Transverse colon (tissue), 4 donors: Measurements from ENCODE around the gene CHID1. TPM values are rescaled to one million over a fixed set of nuclear protein-coding genes. Genes with fewer than 3 reads are reported as not detected.

Experiments
- DNase-seq: peaks from one replicate; pipeline ENCODE4 v3.0.0-alpha.2; 2019
- H3K27ac ChIP-seq, 4 donors: fragments of 200-600 bp; sonication (generic); 2 replicates each; pipeline ENCODE4 v1.5.1; 2016 to 2018; ENCODE audit warnings: inconsistent platforms in 4 of 4
- H3K27me3 ChIP-seq: fragments of 200-600 bp; sonication (generic); 2 replicates; pipeline ENCODE4 v1.5.1; 2017; ENCODE audit warnings: inconsistent platforms
- H3K36me3 ChIP-seq, 4 donors: fragments of 200-600 bp; sonication (generic); 2 replicates each; pipeline ENCODE4 v1.5.1; 2017 to 2019; ENCODE audit warnings: inconsistent platforms in 4 of 4
- H3K4me1 ChIP-seq, 4 donors: fragments of 200-600 bp; sonication (generic); 2 replicates each; pipeline ENCODE4 v1.5.1; 2017 to 2020; ENCODE audit warnings: inconsistent platforms in 4 of 4
- H3K4me3 ChIP-seq, 4 donors: fragments of 200-600 bp; sonication (generic); 1 replicate in 1 of 4; 2 replicates in 3 of 4; pipeline versions ENCODE4 v1.5.1 to v1.6.1; 2017 to 2019; ENCODE audit warnings: inconsistent platforms in 4 of 4
- H3K9me3 ChIP-seq, 2 donors: fragments of 200-600 bp; sonication (generic); 2 replicates each; pipeline ENCODE4 v1.5.1; 2017 to 2019; ENCODE audit warnings: inconsistent platforms in 2 of 2
- CTCF ChIP-seq, 5 experiments: fragments of 200-600 bp in 3 of 5; fragments of 450-650 bp in 2 of 5; sonication (generic) in 3 of 5; IDR thresholded peaks; 1 replicate in 2 of 5; 2 replicates in 3 of 5; pipeline ENCODE4 v1.5.1; 2016 to 2017; ENCODE audit warnings: antibody characterized with exemption in 5 of 5, inconsistent platforms in 3 of 5, mild to moderate bottlenecking in 2 of 5, moderate library complexity in 1 of 5
- EP300 ChIP-seq: sonication (generic); formaldehyde crosslinking; IDR thresholded peaks from one replicate; pipeline ENCODE4 v1.6.1; 2017; ENCODE audit warnings: antibody characterized with exemption, low read depth
- POLR2A ChIP-seq: fragments of 450-650 bp; IDR thresholded peaks from one replicate; pipeline ENCODE4 v1.6.1; 2016; ENCODE audit warnings: antibody characterized with exemption, mild to moderate bottlenecking, moderate library complexity
- POLR2AphosphoS5 ChIP-seq, 3 donors: sonication (generic); formaldehyde crosslinking; IDR thresholded peaks; one replicate each; pipeline ENCODE4 v1.6.1; 2016; ENCODE audit warnings: antibody characterized with exemption in 3 of 3
- WGBS, 2 donors: methylation state at CpG; one replicate each; pipeline ENCODE4 v1.1.5; 2018; ENCODE audit warnings: low coverage in 1 of 2; 5-methylcytosine and 5-hydroxymethylcytosine counted together
- in situ Hi-C, 4 donors: fragments of 200-750 bp; cut with MboI; loops; one replicate each; pipeline versions ENCODE4 v1.15.0 to v1.15.1; 2017; ENCODE audit warnings: low sequenced_read_pairs in 3 of 4, low pct_ligation_motif_present in 1 of 4, low pct_unique_long_range_greater_than_20kb in 1 of 4
- intact Hi-C: fragments of 100-400 bp; cut with DNase I; formaldehyde crosslinking; loops from one replicate; pipeline ENCODE4 v1.15.1; 2023; ENCODE audit warnings: low total_unique reads
- total RNA-seq, 4 donors: library from RNA; depleted of rRNA; stranded (reverse); fragments of >200 nt; gene quantifications; one replicate each; pipeline ENCODE4 v1.1.0, GENCODE V29; 2016

The CHID1 gene
- total RNA-seq, 4 donors from 2014 or later, result 15.3 to 58.2 (median 41.4) TPM

DNA sequence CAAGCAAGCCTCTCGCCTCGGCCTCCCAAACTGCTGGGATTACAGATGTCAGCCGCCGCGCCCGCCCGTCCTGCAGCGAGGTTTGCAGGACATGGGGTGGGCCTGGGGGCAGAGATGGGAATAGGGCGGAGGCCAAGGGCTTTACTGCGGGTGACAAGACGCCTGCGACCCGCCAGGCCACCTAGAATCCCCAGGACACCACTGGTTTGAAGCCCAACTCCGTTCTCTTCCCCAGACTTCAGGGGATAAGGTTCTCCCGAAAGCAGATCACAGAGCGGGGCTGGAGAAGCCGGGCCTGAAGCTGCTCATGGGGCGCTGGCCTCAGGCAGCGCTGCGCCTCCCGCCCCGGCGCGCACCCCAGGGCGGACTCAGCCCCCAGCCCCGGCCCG, 68.6 kb downstream of the CHID1 start:
- H3K4me1 ChIP-seq, result peaks cover 21 to 82% (median 55%) of the 10 kb centered on the region in 4 donors
- intact Hi-C loops, result loop anchor here (5.0 kb wide), 1 partner anchor 1920 kb away; no protein-coding TSS in a partner anchor

DNA sequence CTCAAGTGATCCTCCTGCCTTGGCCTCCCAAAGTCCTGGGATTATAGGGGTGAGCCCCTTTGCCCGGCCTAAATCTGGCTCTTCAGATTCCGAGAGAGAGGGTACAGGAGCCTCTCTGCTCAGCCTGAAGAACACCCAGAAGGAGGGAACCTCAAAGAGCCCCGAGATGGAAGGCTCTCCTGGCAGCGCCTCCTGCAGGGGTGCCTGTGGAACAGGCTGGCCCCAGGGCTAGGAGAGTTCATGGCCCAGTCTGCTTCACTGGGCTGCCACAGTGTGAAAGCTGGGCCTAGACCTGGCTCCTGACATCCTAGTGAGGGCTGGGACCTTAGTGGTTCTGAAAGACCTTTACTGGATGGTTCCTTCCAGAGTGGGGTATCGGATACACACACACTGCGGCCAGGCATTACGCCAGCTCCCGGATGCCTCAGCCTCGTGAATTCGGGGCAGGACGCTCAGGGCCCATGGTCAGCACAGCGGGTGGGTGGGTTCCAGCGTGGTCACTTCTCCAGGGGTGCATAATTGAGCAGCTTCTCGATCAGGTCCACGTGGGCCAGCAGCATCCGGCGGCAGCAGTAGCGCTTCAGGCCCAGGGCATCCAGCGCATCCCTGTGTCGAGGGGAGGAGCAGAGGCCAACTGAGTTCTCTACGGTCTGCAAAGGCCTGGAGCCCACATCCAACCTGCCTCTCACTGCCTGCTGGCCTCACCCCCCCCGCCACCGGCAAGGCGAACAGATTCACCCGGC, 70.6 kb downstream of the CHID1 start:
- in situ Hi-C loops, result no loop called here
- intact Hi-C loops, result loop anchor here (5.0 kb wide), 1 partner anchor 1922 kb away; no protein-coding TSS in a partner anchor
- Histone ChIP-seq H3K4me3 (no peak overlapping the region), H3K36me3 (peaks cover 0 to 16% (median 6%) of the 10 kb centered on the region in 4 donors), H3K27me3 (peaks cover 11% of the 10 kb centered on the region), H3K27ac (peak overlapping the region in 1 of 4 donors; percentile 91), H3K4me1 (peaks cover 23 to 88% (median 60%) of the 10 kb centered on the region in 4 donors), H3K9me3 (no peaks in the 10 kb centered on the region)
- 80 to 83% methylated on average over 3 to 20 of the region's 25 CpGs for WGBS, 2 donors
- TF ChIP-seq EP300 (no peak), CTCF (IDR thresholded peaks at IDR 0.05) (peak in 3 of 5 experiments; percentile 11 to 27 (median 13)), POLR2A (peak; percentile 5), POLR2AphosphoS5 (IDR thresholded peaks at IDR 0.05) (no peak)
- DNase-seq, result no peak

More for the DNA sequence above, 68.6 kb downstream of the CHID1 start:
- Histone ChIP-seq H3K27me3 (peaks cover 11% of the 10 kb centered on the region), H3K9me3 (no peaks in the 10 kb centered on the region), H3K27ac (peak overlapping the region; percentile 88 to 94 (median 90)), H3K36me3 (peaks cover 0 to 16% (median 6%) of the 10 kb centered on the region in 4 donors), H3K4me3 (peak overlapping the region; percentile 62 to 98 (median 83))
- 0 to 1% methylated on average over 7 to 25 of the region's 27 CpGs for WGBS, 2 donors
- in situ Hi-C loops, result no loop called here
- DNase-seq, result no peak
- TF ChIP-seq POLR2AphosphoS5 (IDR thresholded peaks at IDR 0.05) (peak in 1 of 3 donors; percentile 10), CTCF (IDR thresholded peaks at IDR 0.05) (no peak)

GRCh38 chr11:839280-839623, 71.4 kb downstream of the CHID1 start:
- Histone ChIP-seq H3K9me3 (no peaks in the 10 kb centered on the region), H3K4me1 (peaks cover 22 to 88% (median 60%) of the 10 kb centered on the region in 4 donors), H3K27ac (peak overlapping the region in 3 of 4 donors; percentile 7 to 91 (median 28)), H3K27me3 (peaks cover 11% of the 10 kb centered on the region), H3K4me3 (no peak overlapping the region), H3K36me3 (peaks cover 0 to 16% (median 6%) of the 10 kb centered on the region in 4 donors)
- TF ChIP-seq POLR2A (no peak), CTCF (IDR thresholded peaks at IDR 0.05) (no peak), POLR2AphosphoS5 (IDR thresholded peaks at IDR 0.05) (no peak), EP300 (no peak)
- in situ Hi-C loops (no loop called here), intact Hi-C loops (no loop called here)
- WGBS, 2 donors, result 95% methylated on average over 4 of the region's 5 CpGs; no CpG with 5 or more reads in 1 of the 2 donors
- DNase-seq, result no peak

DNA sequence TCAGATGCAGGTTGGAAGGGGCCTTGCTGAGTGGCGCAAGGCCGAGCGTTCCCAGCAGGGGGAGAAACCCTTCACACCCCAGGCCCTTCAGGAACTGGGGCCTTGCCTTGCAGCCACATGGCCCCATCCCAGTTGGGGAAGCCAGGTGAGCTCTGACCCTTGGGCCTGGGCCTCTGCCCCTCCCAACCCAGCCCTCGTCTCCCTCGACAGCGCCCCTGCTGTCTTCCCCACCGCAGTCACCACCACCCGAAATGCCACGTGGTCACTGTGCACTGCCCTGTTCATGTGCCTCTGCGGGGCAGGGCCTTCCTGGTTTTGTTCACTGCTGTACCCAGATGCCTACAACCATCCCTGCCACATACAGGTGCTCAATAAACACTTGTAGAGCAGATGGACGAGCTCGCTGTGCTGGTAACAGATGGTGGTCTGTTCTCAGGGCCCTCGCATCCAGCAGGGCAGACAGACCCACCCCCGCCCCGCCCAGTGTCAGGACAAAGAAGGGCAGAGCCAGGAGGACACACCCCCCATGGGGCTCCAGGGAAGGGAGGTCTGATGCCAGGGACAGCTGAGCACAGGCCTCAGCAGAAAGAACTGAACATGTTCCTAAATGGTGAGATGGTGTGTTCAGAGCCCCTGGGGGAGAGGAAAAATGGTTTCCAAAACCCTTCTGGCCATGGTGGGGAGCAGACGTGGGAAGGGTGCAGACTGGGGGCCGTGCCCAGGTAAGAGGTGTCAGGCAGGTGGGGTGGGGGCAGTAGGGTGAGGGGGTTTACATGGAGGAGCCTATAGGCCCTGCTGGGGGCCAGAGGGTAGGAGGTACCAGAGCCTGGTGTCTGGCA, 72.0 kb downstream of the CHID1 start:
- WGBS, 2 donors, result 55% methylated on average over 15 of the region's 17 CpGs; no CpG with 5 or more reads in 1 of the 2 donors
- in situ Hi-C loops, result no loop called here
- peak; percentile 40 for DNase-seq
- H3K4me3 ChIP-seq, result no peak overlapping the region
- H3K36me3 ChIP-seq, result peaks cover 0 to 16% (median 6%) of the 10 kb centered on the region in 4 donors
- H3K27me3 ChIP-seq, result peaks cover 7% of the 10 kb centered on the region
- peak overlapping the region; percentile 7 to 91 (median 32) for H3K27ac ChIP-seq
- intact Hi-C loops, result no loop called here
- no peaks in the 10 kb centered on the region for H3K9me3 ChIP-seq
- peaks cover 25 to 87% (median 60%) of the 10 kb centered on the region in 4 donors for H3K4me1 ChIP-seq
- no peak for TF ChIP-seq POLR2AphosphoS5 (IDR thresholded peaks at IDR 0.05)
- TF ChIP-seq POLR2A, result peak; percentile 19
- peak in 3 of 5 experiments; percentile 21 to 34 (median 33) for TF ChIP-seq CTCF (IDR thresholded peaks at IDR 0.05)
